ENCODE results near the gene ABCB4.

DNA sequence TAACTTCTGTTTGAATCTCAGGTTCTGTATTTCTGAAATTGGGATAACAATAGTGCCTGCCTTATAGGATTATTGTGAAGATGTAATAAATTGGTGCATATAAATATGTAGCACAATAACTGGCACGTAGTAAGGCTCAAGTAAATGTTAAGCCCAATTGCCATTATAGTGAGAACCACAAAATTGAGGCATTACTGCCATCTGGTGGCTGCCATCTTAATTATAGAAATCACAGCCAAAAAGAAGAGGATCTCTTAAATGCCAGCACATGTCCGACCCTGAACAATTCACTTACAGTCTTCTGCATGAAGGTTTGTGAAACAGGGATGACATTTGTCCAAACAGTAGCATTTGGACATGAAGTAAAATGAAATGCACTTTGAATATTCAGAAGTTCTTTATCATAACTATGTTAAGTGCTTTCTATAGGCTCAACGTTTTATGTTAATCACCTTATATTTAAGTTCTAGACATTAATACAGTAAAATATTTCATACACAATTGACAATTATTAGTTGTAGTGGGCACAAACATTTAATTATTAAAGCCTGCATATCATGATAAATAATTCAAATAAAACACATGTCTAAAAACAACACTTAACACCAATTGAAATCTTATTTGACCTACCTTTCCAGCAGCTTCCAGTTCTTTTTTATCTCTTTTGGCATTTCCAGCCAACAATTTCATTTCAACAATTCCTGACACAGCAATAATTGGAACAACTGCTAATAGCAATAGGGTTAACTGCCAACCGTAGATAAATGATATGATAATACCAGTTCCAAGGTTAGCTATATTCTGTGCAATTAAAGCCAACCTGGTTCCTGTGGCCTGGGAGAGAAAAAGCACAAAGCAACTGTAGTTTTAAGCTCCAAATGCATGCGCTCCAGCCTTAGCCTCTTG is 58.5 kb downstream of the ABCB4 start:
- TF ChIP-seq EP300 (IDR thresholded peaks at IDR 0.05): no peak
- TF ChIP-seq POLR2A (IDR thresholded peaks at IDR 0.05): no peak
